RPMI7951 (cell line): ENCODE data around the gene PCDHB4. TPM values are rescaled to one million over a fixed set of nuclear protein-coding genes. Genes with fewer than 3 reads are reported as not detected.
A peak's percentile ranks its signal among the peaks of the same experiment; 100 is the strongest.
"Not testable (repeated sequence)": the region's sequence is repeated elsewhere in the genome, so short reads cannot be mapped to it uniquely, and the experiment has no call there.

Experiments
- DNase-seq: peaks from one replicate; pipeline ENCODE4 v3.0.0-alpha.2; 2012; ENCODE audit warnings: low read depth
- total RNA-seq: library from RNA; depleted of rRNA; stranded (reverse); fragments of >200 nt; shearing (Covaris generic); gene quantifications from 2 replicates; pipeline ENCODE4 v1.2.3, GENCODE V29; 2014; rRNA removed

Gene PCDHB4
- under 0.01 and 0.12 TPM in 2 replicates for total RNA-seq

DNA sequence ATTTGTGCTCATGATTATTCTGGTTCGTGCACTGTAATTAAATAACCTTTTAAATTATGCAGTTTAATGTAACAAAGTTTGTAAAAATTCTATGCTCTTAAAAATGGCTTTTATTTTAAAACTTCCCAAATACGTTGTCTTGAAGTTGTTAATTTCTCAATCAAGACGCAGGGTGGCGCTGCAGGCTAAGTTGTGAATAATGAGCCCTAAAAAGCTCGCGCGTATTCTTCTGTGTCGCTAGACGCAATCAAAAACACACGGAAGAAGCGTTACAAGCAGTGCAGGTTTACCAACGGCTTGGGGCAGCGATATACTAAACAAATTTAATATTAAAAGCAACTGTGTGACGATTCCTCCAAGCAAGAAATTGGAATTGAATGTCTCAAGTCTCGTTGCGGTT, at the start of gene PCDHB4:
Gene PCDHB4, plus strand, starts transcription at position 256 of the 400 bp plus-strand sequence. CDS start 181 bp downstream, outside the sequence.
- DNase-seq: peak; percentile 31

DNA sequence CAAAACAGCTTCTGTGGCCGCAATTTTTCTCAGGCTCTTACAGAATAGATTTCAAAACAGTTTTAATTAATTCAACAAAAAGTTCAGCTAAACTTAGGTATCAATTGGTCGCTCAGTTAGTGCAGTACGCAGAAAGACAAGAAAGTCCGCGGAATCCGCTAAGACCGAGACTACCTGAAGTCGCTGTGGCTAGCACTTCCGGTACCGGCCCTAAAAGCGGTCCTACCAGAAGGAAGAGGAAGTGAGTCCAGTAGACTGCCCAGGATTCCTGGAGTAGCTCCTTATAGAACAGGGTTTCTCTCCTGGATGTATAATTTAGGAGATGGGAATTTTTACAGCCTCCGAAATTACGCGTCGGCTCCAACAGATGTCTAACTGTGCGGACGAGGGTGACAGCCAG, 43.8 kb upstream of the PCDHB4 start:
- no peak for DNase-seq

- no peak for DNase-seq
These were observed 39.4 kb upstream of the PCDHB4 start for GRCh38 chr5:141082228-141082627.

GRCh38 chr5:141084487-141084989, 37.1 kb upstream of the PCDHB4 start:
- peak; percentile 67 for DNase-seq

DNA sequence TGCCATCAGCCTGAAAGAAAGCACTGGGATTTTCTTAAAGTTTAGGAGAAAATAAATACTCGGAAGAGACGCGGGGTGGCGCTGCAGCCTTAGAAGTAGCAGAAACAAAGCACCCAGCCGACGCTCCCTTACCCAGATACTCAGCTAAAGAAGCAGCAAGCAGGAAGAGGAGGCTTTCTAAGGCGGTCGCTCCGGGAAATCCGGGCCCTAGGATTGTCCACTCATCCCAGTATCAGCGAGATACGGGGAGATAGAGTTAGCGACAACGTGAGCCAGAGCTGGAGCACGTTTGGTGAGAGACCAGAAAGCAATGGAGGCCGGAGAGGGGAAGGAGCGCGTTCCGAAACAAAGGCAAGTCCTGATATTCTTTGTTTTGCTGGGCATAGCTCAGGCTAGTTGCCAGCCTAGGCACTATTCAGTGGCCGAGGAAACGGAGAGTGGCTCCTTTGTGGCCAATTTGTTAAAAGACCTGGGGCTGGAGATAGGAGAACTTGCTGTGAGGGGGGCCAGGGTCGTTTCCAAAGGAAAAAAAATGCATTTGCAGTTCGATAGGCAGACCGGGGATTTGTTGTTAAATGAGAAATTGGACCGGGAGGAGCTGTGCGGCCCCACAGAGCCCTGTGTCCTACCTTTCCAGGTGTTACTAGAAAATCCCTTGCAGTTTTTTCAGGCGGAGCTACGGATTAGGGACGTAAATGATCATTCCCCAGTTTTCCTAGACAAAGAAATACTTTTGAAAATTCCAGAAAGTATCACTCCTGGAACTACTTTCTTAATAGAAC, 26.9 kb upstream of the PCDHB4 start, which contains the start of gene PCDHB2:
Gene PCDHB2, plus strand, starts transcription at position 135 of the 782 bp plus-strand sequence. Its CDS starts 176 bp downstream, at position 311.
- peak; percentile 68 for DNase-seq

DNA sequence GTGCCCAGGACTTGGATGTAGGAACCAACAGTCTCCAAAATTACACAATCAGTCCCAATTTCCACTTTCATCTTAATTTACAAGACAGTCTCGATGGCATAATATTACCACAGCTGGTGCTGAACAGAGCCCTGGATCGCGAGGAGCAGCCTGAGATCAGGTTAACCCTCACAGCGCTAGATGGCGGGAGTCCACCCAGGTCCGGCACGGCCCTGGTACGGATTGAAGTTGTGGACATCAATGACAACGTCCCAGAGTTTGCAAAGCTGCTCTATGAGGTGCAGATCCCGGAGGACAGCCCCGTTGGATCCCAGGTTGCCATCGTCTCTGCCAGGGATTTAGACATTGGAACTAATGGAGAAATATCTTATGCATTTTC, 26.4 kb upstream of the PCDHB4 start:
- no peak for DNase-seq

- not testable (repeated sequence) for DNase-seq
These were observed 25.4 kb upstream of the PCDHB4 start for GRCh38 chr5:141096181-141096580.

GRCh38 chr5:141096586-141096985, 25.0 kb upstream of the PCDHB4 start:
- not testable (repeated sequence) for DNase-seq

DNA sequence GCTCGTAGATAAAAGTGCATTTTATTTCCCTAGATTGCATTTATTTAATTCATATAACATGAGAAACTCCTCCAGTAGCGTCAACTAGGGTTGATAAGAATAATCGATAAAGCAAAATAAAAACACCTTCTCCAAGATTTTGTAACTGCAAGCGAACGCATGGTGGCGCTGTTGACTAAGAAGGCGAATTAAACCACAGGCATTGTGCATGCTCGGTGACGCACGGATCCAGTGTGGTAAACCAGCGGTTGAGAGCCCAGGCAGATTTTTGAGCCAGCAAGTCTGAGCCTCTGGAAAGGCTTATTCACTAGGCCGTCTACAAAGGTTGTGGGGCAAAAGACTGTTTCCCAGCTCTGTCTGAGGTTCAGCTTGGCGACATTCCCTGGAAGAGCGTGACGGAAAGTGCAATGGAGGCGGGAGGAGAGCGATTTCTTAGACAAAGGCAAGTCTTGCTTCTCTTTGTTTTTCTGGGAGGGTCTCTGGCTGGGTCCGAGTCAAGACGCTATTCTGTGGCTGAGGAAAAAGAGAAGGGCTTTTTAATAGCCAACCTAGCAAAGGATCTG, 21.3 kb upstream of the PCDHB4 start, which contains the start of gene PCDHB3:
Gene PCDHB3, plus strand, starts transcription at position 231 of the 563 bp plus-strand sequence. Its CDS starts 177 bp downstream, at position 408.
- peak; percentile 65 for DNase-seq

GRCh38 chr5:141101059-141101458, 20.6 kb upstream of the PCDHB4 start:
- no peak for DNase-seq

- DNase-seq: not testable (repeated sequence)
These were observed 19.5 kb upstream of the PCDHB4 start for GRCh38 chr5:141102070-141102469.

- not testable (repeated sequence) for DNase-seq
These were observed 19.1 kb upstream of the PCDHB4 start for GRCh38 chr5:141102471-141102870.

- DNase-seq: no peak
These were observed 16.3 kb upstream of the PCDHB4 start for GRCh38 chr5:141105350-141105749.

GRCh38 chr5:141119250-141119649, 2.4 kb upstream of the PCDHB4 start:
- DNase-seq: no peak

DNA sequence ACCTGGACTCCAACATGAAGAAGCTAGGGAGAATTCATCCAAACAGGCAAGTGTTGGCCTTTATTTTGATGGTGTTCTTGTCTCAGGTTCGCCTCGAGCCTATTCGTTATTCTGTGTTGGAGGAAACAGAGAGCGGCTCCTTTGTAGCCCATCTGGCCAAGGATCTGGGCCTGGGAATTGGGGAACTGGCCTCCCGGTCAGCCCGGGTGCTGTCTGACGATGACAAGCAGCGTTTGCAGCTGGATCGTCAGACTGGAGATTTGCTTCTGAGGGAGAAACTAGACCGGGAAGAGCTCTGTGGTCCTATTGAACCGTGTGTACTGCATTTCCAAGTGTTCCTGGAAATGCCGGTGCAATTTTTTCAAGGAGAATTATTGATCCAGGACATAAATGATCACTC, 367 bp downstream of the PCDHB4 start:
- DNase-seq: no peak

DNA sequence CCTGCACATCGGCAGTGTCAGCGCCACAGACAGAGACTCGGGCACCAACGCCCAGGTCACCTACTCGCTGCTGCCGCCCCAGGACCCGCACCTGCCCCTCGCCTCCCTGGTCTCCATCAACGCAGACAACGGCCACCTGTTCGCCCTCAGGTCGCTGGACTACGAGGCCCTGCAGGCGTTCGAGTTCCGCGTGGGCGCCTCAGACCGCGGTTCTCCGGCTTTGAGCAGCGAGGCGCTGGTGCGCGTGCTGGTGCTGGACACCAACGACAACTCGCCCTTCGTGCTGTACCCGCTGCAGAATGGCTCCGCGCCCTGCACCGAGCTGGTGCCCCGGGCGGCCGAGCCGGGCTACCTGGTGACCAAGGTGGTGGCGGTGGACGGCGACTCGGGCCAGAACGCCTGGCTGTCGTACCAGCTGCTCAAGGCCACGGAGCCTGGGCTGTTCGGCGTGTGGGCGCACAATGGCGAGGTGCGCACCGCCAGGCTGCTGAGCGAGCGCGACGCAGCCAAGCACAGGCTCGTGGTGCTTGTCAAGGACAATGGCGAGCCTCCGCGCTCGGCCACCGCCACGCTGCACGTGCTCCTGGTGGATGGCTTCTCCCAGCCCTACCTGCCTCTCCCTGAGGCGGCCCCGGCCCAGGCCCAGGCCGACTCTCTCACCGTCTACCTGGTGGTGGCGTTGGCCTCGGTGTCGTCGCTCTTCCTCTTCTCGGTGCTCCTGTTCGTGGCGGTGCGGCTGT, 1.9 kb downstream of the PCDHB4 start:
- not testable (repeated sequence) for DNase-seq

DNA sequence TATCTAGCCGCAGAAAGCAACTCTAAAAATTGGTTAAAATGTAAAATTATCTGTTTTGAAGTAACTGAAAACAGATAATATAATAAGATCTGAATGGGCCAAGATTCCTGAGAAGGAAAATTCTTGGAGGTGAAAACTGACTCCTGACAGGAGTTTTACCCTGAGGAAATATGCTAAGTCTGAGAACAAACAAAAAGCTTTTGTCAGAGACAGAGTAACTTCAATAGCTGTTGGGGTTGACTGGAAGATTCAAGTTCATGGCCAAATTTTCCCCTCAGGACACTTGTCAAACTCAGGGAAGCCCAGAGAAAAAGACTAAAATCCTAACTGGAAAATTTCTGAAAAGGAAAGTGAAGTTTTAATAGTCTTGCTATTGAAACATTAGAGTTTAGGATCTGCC, 5.7 kb downstream of the PCDHB4 start:
- no peak for DNase-seq

DNA sequence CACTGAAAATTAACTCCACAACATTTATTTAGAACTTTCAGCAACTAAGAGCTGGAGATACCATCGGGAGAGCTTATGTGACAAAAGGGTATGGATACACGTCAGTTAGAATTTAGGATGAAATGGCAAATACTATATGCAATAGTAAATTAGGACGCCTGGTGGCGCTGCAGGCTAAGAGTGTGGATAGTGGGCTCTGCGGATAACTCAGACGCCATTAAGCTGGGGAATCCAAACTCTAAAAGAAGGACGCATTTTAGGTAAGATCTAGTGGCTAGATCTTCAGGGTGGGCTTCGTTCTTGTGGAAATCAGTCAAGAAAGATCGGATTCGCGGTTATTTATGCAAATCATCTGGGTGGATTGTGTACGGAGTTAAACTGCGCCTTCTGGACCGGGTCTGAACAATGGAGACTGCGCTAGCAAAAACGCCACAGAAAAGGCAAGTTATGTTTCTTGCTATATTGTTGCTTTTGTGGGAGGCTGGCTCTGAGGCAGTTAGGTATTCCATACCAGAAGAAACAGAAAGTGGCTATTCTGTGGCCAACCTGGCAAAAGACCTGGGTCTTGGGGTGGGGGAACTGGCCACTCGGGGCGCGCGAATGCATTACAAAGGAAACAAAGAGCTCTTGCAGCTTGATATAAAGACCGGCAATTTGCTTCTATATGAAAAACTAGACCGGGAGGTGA, 13.6 kb downstream of the PCDHB4 start, which contains the start of gene PCDHB5:
Gene PCDHB5, plus strand, starts transcription at position 177 of the 688 bp plus-strand sequence. Its CDS starts 229 bp downstream, at position 406.
- peak; percentile 34 for DNase-seq

GRCh38 chr5:141135718-141136266, 14.2 kb downstream of the PCDHB4 start:
- no peak for DNase-seq

GRCh38 chr5:141137346-141137745, 15.7 kb downstream of the PCDHB4 start:
- DNase-seq: not testable (repeated sequence)

DNA sequence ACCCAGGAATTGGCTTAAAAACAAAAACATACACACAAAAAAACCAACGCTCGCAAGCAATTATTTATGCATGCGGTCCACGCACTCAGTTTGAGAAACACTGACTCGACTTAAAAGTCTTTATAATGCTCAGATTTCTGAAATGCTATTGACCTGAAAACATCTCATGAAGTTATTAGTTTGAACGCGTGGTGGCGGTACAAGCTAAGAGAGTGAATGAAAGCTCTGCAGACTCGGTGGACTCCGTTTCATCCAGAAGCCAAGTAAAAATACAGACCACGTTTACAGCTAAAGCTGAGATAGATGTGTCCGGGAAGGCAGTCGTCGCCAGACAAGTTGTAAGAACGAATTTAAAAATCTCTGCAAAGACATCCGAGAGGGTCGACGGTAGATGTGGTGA, 28.2 kb downstream of the PCDHB4 start, which contains the start of gene PCDHB6:
Gene PCDHB6, plus strand, starts transcription at position 246 of the 400 bp plus-strand sequence. CDS start 201 bp downstream, outside the sequence.
- DNase-seq: peak; percentile 60
